Hematopoietic multipotent progenitor cell treated with erythropoietin and hydrocortisone succinate and interleukin-3 and kit ligand, for 8 days (in vitro differentiated cells): ENCODE data around the gene GTF2A2.
"Not testable (repeated sequence)": the region's sequence is repeated elsewhere in the genome, so short reads cannot be mapped to it uniquely, and the experiment has no call there.

Experiments
- DNase-seq: peaks from one replicate; pipeline ENCODE4 v3.0.0-alpha.2; 2015

The GTF2A2 gene, protein sequence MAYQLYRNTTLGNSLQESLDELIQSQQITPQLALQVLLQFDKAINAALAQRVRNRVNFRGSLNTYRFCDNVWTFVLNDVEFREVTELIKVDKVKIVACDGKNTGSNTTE

DNA sequence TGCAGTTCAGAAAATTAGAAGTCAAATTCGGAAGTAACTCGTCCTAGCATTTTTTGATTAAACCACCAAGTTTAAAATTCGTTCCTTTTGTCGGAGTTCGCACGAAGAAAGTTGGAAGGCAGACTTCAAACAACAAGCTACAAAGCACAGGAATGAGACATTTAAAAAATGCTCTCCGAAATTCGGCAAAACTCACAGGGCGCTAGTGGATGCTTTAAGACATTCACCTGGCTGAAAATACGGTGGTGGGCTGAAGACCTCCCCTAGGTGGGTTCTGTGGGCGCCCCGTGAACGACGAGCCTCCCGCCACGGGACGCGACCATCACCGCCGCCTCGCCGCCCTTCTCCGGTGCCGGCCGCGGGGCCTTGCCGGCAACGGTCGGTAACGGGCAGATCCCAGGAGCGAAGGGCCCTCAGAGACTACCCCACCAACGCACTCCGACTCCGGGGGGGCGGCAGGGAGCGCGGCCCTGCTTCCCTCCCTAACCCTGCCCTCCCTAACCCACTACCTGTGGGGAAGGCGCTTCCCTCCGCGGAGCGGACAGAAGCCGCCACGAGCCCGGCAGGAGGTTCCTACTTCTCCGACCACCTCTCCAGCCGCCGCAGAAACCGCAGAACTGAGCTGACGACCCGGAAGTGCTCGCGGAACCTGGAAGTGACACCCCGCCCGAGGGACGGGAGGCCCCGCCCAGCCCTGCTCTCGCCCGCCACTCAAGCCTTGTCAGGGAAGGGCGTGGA lies at the start of gene GTF2A2:
TSS of gene GTF2A2 (minus strand) at position 619 of the 738 bp plus-strand sequence. CDS start 5,238 bp downstream, outside the sequence.
- peak; percentile 96 for DNase-seq

DNA sequence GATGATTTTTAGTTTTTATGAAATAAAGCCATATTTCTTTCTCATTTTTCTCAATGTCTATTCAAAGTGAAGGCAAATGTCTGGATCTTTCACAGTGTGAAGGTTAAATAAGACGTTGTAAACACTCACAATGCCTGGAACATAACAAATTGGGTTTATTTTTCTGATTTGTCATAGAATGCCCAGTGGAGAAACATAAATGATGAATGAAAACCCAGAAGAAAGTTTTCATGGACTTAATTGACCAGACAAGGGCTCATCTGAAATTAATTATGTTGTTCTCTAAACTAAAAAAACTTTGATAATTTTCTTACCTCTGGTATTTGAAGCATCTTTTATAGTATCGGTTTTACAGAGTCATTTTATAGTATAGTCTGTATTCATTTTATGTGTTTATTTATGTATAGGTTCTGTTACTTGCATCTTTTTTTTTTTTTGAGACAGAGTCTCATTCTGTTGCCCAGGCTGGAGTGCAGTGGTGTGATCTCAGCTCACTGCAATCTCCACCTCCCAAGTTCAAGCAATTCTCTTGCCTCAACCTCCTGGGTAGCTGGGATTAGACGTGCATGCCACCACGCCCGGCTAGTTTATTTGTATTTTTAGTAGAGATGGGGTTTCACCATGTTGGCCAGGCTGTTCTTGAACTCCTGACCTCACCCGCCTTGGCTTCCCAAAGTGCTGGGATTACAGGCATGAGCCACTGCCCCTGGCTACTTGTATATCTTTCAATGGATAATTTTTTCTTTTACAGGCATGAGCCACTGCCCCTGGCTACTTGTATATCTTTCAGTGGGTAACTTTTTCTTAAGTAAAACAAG lies 46.9 kb upstream of the GTF2A2 start:
- DNase-seq: no peak

DNA sequence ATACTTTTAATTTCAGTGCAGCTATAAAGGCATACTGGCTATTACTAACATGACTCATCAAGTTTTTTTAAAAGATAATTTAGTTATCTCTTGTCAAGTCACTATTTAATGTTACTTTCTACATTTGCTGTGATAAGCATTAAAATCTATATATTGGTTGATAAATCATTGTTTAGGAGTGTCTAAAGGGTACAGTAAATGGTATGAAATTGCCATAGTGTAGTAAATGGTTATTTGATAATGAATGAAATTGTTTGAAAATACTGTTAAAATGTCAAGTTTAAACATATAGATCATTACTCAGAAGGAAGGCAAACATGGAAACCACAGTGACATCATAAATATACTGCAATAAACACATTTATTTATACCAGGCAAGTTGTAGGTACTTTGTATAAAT lies 45.0 kb upstream of the GTF2A2 start:
- DNase-seq: no peak

DNA sequence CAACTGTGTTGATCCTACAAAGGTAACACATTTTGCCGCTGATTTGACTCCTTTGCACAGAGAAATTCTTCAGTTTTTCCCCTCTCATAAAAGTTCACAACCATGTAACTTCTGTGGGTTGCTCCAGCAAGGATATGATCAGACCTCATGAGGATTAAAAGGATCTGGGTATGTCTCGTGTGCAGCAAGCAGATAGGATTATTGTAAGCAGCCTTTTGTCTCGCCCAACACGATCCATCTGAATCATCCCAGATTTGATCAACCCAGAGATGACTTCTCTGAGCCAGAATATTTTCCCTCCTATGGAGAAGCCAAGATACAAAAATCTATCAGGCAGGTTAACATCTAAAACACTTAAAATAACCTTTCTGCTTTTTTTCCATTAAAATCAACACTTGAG lies 44.6 kb upstream of the GTF2A2 start:
- no peak for DNase-seq

DNA sequence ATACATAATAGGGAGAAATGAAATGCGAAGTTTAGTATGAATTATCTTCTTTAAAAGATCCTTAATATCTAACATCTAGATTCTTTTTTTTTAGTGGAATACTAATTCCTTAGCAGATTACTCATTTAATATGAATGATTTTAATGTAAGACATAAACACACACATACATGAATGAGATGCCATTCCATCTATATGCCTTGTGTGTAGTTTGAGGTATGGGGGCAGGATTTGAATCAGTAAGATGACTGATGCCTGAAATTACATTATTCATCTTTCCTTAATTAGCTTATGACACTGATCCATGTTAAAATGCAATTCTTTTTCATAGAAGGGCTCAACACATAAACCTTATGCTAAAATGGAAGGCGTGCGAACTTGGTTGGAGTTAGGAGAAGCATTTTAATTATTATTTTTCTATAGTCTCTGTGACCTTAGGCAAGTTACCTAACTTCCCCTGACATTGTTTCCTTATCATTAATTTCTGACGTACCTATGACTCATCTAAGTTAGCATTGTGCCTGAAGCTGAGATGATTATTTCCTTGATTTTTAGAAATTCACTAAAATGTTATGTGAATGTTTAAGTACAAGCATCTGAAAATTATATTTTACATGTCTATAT lies 42.6 kb upstream of the GTF2A2 start:
- no peak for DNase-seq

DNA sequence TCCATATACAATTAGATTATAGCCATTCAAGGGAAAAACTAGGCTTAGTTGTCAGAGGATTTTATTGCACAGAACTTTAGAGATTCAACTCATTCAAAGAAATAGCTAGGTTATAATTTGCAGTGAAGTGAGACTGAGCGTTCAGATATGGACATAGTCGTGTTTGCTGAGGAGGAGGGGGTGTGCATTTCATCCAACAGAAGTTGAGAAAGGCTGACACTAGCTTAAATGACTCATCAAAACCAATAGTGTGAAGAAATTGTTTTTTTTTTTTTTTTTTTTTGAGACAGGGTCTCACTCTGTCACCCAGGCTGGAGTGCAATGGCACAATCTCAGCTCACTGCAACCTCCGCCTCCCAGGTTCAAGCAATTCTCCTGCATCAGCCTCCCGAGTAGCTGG lies 40.8 kb upstream of the GTF2A2 start:
- DNase-seq: not testable (repeated sequence)

DNA sequence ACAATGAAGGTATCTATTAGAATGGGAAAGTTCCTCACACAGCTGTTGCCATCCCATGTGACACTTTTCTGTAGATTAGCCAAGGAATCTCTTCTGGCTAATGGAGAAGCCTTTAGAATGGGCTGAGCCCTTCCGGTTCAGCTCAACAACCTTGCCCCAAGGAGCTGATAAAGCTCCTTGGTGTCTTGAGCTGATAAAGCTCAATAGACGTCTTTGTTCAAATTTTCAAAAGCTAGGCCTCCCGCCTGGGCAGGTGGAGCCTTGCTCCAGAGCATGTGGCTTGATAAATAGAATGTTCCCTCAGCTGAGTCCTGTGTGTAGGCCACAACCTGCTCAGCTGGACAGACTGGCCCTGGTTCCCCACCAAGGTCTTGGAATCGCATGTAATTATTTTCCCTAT lies 39.0 kb upstream of the GTF2A2 start:
- peak; percentile 88 for DNase-seq

DNA sequence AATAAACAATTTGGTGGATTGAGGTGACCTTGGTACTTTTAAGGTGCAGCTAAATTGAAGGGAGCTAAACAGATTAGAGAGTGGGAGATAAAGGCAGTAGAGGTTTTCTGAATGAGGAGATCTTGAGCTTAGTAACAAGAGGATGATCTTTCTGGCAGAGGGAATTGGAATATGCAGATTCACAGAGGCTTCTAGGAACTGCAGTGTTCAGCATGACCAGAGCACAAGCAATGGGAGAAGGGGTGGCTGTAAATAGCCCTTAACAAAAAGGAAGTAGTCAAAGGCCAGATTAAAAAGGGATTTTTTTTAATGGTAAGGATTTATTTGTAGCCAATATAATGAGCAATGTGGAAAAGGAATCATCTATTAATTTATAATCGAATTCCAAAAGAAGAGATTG lies 37.5 kb upstream of the GTF2A2 start:
- DNase-seq: no peak

DNA sequence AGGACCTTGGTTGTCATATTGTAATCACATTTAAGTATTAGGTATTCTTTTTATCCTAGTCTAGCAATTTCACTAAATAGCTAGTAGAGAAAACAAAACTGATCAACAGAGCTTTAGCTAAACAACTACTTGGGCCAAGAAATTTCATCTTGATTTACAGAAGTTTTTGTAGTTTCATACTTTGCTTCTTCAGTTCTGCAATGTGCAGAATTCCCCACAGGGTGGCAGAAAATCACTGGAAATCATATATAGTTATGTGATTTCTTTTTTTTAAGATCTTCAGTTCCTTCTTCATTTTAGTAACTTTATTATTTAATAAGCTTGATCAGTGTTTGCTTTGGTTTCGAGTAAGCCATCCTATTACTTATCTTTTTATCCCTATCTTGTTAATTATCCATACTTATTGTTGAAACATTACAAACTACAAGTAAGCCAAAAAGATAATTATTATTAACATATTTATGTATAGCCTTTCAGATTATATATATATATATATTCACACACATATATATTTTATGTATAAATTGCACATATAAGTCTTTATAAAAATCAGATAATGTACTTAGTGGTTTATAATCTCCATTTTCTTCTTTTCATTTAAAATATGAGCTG lies 34.0 kb upstream of the GTF2A2 start:
- peak; percentile 78 for DNase-seq

DNA sequence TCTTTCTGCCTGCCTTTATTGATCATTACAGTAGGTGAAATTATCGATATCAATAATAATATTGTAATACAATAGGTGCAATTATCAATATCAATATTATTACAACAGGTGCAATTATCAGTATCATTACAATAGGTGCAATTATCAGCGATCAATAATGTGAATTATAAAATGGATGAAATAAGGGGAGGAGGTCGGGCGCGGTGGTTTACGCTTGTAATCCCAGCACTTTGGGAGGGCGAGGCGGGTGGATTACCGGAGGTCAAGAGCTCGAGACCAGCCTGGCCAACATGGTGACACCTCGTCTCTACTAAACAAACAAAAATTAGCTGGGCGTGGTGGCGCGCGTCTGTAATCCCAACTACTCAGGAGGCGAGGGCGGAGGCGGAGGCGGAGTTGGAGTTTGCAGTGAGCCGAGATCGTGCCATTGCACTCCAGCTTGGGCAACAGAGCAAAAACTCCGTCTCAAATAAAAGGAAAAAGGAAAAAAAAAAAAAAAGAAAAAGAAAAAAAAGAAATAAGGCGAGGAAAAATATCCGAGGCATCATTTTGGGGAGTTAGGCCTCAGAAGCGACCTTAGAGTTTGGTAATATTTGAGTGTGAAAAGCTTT lies 32.4 kb upstream of the GTF2A2 start:
- peak; percentile 92 for DNase-seq

DNA sequence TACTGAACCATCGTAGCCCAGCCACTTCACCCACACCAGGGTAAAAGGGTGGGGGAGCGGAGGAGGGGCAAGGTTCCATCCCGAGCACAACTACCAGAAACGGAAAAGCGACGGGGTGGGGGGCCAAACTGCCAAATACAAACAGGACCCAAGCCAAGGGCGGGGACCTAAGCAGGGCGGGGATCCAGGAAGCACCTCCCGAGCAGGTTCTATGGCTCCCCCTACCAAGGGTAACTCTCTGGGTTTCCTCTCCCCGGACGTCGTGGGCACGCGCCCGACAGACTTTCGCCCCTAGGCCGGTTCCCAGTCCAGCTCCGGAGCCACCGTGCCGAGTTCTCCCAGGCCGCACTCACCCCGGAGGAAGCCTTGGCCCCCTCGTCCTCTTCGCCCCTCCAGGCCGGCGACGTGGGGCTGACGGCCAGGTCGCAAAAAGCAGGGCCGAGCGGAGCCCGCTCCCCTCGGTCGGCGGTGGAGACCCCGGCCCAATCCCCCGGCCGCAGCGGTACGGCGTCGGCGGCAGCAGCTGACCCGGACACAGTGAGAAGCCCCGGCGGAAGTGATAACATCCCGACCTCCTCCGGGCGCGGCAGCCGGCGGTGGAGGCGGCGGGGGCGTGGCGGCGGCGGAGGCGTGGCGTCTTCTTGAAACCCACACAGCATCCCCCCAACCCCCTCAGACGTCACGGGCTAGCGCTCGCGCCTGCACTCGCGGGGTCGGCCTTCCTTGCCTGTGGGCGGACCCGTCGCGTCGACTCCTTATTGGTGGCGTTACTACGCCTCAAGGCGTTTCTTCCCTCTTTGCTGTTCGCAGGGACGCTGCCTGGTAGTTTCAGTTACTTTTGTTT lies 31.7 kb upstream of the GTF2A2 start, which contains the start of gene BNIP2:
TSS of gene BNIP2 (minus strand) at position 539 of the 844 bp plus-strand sequence. CDS start 6,863 bp downstream, outside the sequence.
- peak; percentile 97 for DNase-seq

DNA sequence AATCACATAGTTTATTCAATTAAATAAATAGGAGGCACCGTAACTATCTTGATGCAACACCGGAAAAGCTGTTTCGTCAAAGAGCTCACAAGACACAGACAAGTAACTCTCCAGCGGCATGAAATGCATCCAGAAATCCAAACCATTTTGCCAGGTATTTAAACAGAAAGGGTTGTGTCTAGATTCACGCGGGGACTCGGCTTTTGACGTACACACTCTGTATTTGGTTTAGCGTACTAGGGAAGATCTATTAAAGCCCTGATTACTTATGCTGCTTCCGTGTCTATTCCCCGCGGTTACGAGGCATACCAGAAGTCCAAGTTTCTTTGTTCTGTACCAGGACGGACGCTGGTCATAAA lies 31.1 kb upstream of the GTF2A2 start:
- DNase-seq: peak; percentile 71

DNA sequence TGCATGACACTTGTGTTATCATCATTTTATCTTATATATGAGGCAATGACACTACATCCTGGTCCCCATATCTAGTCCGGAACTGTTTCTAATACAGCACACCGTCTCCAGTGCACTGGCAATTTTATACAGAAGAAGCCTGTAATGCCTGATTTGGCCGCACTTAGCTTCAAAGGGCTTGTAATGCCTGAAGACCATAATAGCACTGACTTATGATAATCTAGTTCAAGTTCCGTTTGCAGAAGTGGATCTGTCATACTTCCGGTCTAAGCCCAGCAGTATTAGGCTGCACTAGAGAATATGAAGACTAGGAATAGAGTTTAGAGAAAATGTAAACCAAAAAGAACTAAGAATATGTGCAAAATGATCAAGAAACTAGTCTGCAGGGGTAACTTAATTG lies 30.5 kb upstream of the GTF2A2 start:
- DNase-seq: peak; percentile 70

DNA sequence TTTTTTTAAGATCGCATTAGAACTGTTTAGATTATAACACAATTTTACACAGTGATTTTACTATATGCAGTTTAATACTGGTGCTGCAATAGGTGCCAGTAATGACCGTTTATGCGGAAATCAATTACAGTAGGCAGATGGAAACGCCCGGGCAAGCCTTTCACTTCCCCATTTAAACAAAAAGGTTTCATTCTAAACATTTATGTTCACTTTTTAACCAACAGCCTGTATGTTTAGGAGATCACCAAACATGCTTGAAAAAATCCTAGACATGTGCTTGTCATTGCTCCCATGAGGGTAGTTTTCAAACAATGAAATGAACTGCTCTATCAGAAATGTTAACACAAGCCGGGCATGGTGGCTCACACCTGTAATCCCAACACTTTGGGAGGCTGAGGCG lies 29.1 kb upstream of the GTF2A2 start:
- no peak for DNase-seq

DNA sequence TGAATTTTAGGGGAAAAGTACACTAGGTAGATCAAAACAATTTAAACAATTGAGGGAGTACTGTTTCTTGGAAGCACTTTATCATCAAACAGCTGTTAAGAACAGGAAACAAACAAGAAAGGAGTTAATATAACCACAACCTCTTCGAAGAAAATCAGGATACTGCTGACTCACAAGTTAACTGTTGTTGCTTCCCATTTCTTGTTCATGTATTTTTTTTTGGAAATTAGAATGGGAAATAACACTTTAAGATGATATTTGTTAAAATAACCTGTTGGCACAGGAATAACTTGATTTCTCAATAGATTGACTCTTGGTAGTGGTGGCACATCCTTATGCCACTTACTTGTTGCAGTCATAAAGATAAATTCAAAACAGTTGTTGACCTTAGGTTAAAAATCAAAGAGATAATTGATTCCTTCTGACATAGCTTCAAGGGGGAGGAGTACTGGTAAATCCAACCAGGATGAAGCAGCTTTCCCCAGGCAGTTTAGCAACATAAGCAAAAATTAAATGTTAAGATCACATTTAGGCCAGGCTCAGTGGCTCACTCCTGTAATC lies 28.5 kb upstream of the GTF2A2 start:
- peak; percentile 69 for DNase-seq

DNA sequence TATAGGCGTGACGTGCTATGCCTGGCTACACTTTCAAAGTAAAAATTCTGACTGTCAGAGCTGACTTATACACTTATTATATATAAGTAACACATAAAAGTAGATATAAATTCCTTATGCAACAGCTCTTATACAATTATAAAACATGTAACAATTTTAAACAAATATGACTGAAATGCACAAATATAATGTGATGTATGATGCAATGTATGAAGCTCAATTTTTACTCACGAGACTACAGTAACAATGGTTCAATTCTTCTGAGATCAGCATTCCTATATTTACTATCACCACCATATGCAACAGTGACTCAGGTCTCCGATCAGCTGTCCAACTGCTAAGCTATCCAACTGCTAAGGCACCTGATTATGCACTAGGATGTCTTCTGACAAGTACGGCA lies 23.6 kb upstream of the GTF2A2 start:
- DNase-seq: no peak

DNA sequence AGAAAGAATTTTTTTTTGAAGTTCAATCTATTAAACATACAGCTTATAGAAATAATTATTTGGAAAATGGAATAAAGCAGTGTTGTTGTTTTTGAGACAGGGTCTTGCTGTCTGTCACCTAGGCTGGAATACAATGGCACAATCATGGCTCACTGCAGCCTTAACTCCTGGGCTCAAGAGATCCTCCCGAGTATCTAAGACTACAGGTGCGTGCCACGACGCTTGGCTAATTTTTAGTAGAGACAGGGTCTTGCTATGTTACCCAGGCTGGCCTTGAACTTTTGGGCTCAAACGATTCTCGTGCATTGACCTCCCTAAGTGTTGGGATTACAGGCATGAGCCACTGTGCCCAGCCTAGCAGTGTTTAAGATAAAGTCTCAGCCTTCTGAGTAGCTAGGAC lies 23.0 kb upstream of the GTF2A2 start:
- no peak for DNase-seq

DNA sequence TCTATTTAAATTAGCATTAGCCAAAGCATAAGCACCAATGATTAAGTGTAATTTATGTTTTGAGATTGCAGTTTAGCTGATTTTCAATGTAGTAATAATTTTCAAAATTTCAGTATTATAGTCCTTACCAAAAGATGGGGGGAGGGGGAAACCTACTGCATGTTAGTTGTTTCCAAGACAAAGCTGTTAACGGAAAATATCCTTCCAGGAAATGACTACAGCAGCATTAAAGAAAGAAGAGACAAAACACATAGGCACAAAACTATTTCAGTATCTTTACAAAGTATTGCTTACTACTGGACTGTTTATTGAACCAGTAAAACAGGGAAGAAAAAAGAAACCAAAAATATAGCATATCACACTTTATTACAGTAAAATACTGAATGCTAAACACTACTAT lies 21.3 kb upstream of the GTF2A2 start:
- no peak for DNase-seq

DNA sequence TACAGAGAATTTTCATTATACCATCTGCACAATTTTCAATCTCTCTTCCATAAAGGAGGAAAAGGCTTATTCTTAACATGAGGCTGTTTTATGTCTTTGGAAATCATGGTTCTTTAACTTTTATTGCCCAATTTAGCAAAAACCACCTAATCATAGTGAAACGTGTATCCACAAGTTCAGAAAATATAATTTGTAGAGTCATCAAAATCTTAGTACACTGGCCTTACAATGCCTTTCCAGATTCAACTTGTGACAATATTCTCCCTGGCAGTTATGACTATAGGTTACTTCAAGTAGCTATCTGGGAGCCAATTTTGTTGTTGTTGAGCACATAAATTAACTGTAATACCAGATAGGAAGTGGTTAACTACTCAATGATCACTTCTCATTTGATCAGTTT lies 20.9 kb upstream of the GTF2A2 start:
- no peak for DNase-seq

DNA sequence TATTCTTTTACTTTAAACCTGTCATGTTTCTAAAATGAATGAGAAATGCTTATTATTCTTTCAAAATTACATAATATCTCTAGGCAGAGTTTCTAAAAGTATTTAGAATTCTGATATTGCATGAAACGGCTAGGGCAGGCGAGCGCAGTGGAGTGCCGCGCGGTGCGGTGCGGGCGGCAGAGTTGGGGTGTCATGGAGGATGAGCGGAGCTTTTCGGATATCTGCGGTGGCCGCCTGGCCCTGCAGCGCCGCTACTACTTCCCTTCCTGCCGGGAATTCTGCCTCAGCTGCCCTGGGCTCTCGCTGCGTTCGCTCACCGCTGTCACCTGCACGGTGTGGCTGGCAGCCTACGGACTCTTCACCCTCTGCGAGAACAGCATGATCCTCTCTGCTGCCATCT lies 19.2 kb upstream of the GTF2A2 start:
- DNase-seq: no peak

DNA sequence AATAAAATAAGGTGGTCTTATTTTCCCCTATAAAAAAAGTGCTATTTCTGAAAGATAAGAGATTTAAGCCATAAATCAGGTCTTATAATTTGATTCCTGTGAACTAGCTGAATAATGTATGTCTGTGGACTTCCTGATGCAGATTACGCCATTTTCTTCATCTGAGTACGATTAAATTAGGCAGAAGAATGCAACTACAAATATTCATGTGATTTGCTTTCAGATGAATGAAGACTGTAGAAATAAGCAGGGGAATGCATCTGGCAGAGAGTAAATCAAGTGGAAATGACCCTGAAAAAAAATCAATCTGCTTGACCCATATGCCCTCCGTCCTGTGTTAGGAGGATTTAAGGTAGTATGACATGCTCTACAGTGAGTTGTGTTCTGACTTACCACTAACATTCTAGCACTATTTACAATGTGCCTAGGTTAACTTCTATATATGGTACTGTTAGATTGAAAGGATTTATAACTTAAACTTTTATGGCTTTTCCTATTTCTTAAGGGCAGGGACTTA lies 17.1 kb upstream of the GTF2A2 start:
- no peak for DNase-seq
